SK-N-SH treated with all-trans-retinoic acid at 6 μM for 48 hours (cell line): ENCODE results near the gene XPR1.

Experiments
- ARNTL ChIP-seq: fragments of 450-650 bp; formaldehyde crosslinking; IDR thresholded peaks from 2 replicates; pipeline ENCODE4 v1.5.0; 2020; ENCODE audit warnings: low read depth, mild to moderate bottlenecking, moderate library complexity, borderline replicate concordance
- CSDC2 ChIP-seq: fragments of 250-450 bp; sonication (Bioruptor Pico); IDR thresholded peaks from 2 replicates; pipeline ENCODE4 v1.5.0; 2020; ENCODE audit warnings: mild to moderate bottlenecking, moderate library complexity
- ESRRG ChIP-seq: fragments of 250-450 bp; sonication (Bioruptor Pico); IDR thresholded peaks from 2 replicates; pipeline ENCODE4 v1.6.1; 2021; ENCODE audit warnings: mild to moderate bottlenecking
- ISL1 ChIP-seq: fragments of 250-450 bp; sonication (Bioruptor Pico); IDR thresholded peaks from 2 replicates; pipeline ENCODE4 v2.1.2; 2022; ENCODE audit warnings: mild to moderate bottlenecking, moderate library complexity
- OSR1 ChIP-seq: fragments of 250-450 bp; sonication (Bioruptor Pico); IDR thresholded peaks from 2 replicates; pipeline ENCODE4 v1.8.0; 2022; ENCODE audit warnings: moderate library complexity, mild to moderate bottlenecking, inconsistent platforms
- PPARA ChIP-seq: fragments of 250-450 bp; sonication (Bioruptor Pico); IDR thresholded peaks from 2 replicates; pipeline ENCODE4 v1.5.0; 2020; ENCODE audit warnings: mild to moderate bottlenecking, borderline replicate concordance
- TCF4 ChIP-seq: fragments of 250-450 bp; sonication (Bioruptor Pico); IDR thresholded peaks from 2 replicates; pipeline ENCODE4 v1.8.0; 2021; ENCODE audit warnings: mild to moderate bottlenecking, moderate library complexity, borderline replicate concordance
- ZC3H10 ChIP-seq: fragments of 250-450 bp; sonication (Bioruptor Pico); IDR thresholded peaks from 2 replicates; pipeline ENCODE4 v1.5.1; 2021; ENCODE audit warnings: mild to moderate bottlenecking, moderate library complexity
- ZFP3 ChIP-seq: fragments of 250-450 bp; sonication (Bioruptor Pico); IDR thresholded peaks from 2 replicates; pipeline ENCODE4 v1.5.0; 2020; ENCODE audit warnings: mild to moderate bottlenecking, moderate library complexity
- ZNF70 ChIP-seq: fragments of 450-650 bp; formaldehyde crosslinking; IDR thresholded peaks from 2 replicates; pipeline ENCODE4 v1.5.0; 2020; ENCODE audit warnings: mild to moderate bottlenecking, moderate library complexity
- TF ChIP-seq, protein P1 (sequence below): fragments of 250-450 bp; sonication (Bioruptor Pico); IDR thresholded peaks from 2 replicates; pipeline ENCODE4 v1.5.1; 2020; ENCODE audit warnings: low read depth, mild to moderate bottlenecking, moderate library complexity
- TF ChIP-seq, protein P2 (sequence below): fragments of 250-450 bp; sonication (Bioruptor Pico); IDR thresholded peaks from 2 replicates; pipeline ENCODE4 v1.8.0; 2020; ENCODE audit warnings: mild to moderate bottlenecking, moderate library complexity, borderline replicate concordance
- TF ChIP-seq, protein P3 (sequence below): fragments of 250-450 bp; sonication (Bioruptor Pico); IDR thresholded peaks from 2 replicates; pipeline ENCODE4 v1.5.0; 2020; ENCODE audit warnings: mild to moderate bottlenecking, moderate library complexity

DNA sequence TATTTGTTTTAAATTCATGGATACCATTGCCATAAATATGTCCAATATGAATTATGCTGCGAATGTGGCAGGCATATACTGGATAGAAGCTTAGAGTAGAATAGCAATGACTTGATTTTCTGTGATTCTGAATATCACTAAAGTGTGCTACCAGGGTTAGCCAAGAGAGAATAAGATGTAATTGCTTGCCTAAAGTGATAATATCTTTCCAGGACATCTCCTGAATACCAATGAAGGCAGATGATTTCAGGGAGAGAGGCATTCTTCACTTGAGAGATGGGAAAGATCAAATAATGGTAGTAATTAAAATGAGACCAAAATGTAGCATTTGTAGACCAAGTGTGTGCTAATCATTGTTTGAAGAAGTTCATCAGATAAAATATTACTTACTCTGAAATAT is 227.5 kb downstream of the XPR1 start:
- TF ChIP-seq ZNF70 (no peak), ZC3H10 (no peak), OSR1 (CRISPR knock-in tag) (no peak), ESRRG (CRISPR knock-in tag) (no peak), TCF4 (CRISPR knock-in tag) (no peak), ISL1 (CRISPR knock-in tag) (no peak), ARNTL (CRISPR knock-in tag) (no peak), ZFP3 (no peak), PPARA (CRISPR knock-in tag) (no peak), CSDC2 (CRISPR knock-in tag) (no peak)
- TF ChIP-seq, protein P1, sequence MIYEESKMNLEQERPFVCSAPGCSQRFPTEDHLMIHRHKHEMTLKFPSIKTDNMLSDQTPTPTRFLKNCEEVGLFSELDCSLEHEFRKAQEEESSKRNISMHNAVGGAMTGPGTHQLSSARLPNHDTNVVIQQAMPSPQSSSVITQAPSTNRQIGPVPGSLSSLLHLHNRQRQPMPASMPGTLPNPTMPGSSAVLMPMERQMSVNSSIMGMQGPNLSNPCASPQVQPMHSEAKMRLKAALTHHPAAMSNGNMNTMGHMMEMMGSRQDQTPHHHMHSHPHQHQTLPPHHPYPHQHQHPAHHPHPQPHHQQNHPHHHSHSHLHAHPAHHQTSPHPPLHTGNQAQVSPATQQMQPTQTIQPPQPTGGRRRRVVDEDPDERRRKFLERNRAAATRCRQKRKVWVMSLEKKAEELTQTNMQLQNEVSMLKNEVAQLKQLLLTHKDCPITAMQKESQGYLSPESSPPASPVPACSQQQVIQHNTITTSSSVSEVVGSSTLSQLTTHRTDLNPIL (CRISPR knock-in tag): no peak
- TF ChIP-seq, protein P2, sequence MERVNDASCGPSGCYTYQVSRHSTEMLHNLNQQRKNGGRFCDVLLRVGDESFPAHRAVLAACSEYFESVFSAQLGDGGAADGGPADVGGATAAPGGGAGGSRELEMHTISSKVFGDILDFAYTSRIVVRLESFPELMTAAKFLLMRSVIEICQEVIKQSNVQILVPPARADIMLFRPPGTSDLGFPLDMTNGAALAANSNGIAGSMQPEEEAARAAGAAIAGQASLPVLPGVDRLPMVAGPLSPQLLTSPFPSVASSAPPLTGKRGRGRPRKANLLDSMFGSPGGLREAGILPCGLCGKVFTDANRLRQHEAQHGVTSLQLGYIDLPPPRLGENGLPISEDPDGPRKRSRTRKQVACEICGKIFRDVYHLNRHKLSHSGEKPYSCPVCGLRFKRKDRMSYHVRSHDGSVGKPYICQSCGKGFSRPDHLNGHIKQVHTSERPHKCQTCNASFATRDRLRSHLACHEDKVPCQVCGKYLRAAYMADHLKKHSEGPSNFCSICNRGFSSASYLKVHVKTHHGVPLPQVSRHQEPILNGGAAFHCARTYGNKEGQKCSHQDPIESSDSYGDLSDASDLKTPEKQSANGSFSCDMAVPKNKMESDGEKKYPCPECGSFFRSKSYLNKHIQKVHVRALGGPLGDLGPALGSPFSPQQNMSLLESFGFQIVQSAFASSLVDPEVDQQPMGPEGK: no peak
- TF ChIP-seq, protein P3, sequence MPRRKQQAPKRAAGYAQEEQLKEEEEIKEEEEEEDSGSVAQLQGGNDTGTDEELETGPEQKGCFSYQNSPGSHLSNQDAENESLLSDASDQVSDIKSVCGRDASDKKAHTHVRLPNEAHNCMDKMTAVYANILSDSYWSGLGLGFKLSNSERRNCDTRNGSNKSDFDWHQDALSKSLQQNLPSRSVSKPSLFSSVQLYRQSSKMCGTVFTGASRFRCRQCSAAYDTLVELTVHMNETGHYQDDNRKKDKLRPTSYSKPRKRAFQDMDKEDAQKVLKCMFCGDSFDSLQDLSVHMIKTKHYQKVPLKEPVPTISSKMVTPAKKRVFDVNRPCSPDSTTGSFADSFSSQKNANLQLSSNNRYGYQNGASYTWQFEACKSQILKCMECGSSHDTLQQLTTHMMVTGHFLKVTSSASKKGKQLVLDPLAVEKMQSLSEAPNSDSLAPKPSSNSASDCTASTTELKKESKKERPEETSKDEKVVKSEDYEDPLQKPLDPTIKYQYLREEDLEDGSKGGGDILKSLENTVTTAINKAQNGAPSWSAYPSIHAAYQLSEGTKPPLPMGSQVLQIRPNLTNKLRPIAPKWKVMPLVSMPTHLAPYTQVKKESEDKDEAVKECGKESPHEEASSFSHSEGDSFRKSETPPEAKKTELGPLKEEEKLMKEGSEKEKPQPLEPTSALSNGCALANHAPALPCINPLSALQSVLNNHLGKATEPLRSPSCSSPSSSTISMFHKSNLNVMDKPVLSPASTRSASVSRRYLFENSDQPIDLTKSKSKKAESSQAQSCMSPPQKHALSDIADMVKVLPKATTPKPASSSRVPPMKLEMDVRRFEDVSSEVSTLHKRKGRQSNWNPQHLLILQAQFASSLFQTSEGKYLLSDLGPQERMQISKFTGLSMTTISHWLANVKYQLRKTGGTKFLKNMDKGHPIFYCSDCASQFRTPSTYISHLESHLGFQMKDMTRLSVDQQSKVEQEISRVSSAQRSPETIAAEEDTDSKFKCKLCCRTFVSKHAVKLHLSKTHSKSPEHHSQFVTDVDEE (CRISPR knock-in tag): no peak
